Osteoblast (primary cell): ENCODE measurements around the gene ANKRD65. TPM values are rescaled to one million over a fixed set of nuclear protein-coding genes. Genes with fewer than 3 reads are reported as not detected.

Experiments
- DNase-seq: peaks from one replicate; pipeline ENCODE4 v3.0.0; 2011; ENCODE audit warnings: low spot score, mixed read lengths; ENCODE audit not compliant: insufficient read length; ENCODE audit errors: missing footprints
- H2AFZ ChIP-seq: 2 replicates; pipeline ENCODE4 v1.6.0; 2011; ENCODE audit warnings: mild to moderate bottlenecking, low read length
- H3K27ac ChIP-seq: 2 replicates; pipeline ENCODE4 v1.5.1; 2011; ENCODE audit warnings: mild to moderate bottlenecking, low read depth, low read length, moderate library complexity
- H3K27me3 ChIP-seq: 2 replicates; pipeline ENCODE4 v1.6.0; 2012; ENCODE audit warnings: mild to moderate bottlenecking, control low read depth, inconsistent platforms, low read length, moderate library complexity; ENCODE audit not compliant: insufficient read depth
- H3K36me3 ChIP-seq: 2 replicates; pipeline ENCODE4 v1.5.1; 2011; ENCODE audit warnings: mild to moderate bottlenecking, low read length, control low read depth, moderate library complexity; ENCODE audit not compliant: insufficient read depth
- H3K4me1 ChIP-seq: 2 replicates; pipeline ENCODE4 v1.5.1; 2011; ENCODE audit warnings: mild to moderate bottlenecking, low read length, control low read depth, moderate library complexity; ENCODE audit not compliant: insufficient read depth
- H3K4me2 ChIP-seq: 2 replicates; pipeline ENCODE4 v1.6.0; 2011; ENCODE audit warnings: mild to moderate bottlenecking, low read length; ENCODE audit not compliant: insufficient read depth
- H3K4me3 ChIP-seq: fragments of 200-600 bp; sonication (generic); 3 replicates; pipeline ENCODE4 v1.5.1; 2012; ENCODE audit warnings: mild to moderate bottlenecking, low read length, inconsistent platforms; ENCODE audit not compliant: insufficient read depth
- H3K79me2 ChIP-seq: 2 replicates; pipeline ENCODE4 v1.6.0; 2012; ENCODE audit warnings: mild to moderate bottlenecking, low read length, control low read depth, inconsistent platforms; ENCODE audit not compliant: insufficient read depth
- H3K9me3 ChIP-seq: 2 replicates; pipeline ENCODE4 v1.5.1; 2011; ENCODE audit warnings: low read depth, low read length, control low read depth
- H4K20me1 ChIP-seq: 2 replicates; pipeline ENCODE4 v1.6.0; 2012; ENCODE audit warnings: mild to moderate bottlenecking, low read length, control low read depth; ENCODE audit not compliant: insufficient read depth
- total RNA-seq: library from RNA; depleted of rRNA; stranded (reverse); fragments of >200 nt; gene quantifications from 2 replicates; pipeline ENCODE4 v1.2.3, GENCODE V29; 2012
- TF ChIP-seq, protein P1 (sequence below): IDR thresholded peaks from 2 replicates; pipeline ENCODE4 v1.5.1; 2011; ENCODE audit warnings: mild to moderate bottlenecking, low read depth, low read length, moderate library complexity; ENCODE audit errors: extremely low read depth

Gene ANKRD65
- total RNA-seq, 1 donor = 1.8 TPM

DNA sequence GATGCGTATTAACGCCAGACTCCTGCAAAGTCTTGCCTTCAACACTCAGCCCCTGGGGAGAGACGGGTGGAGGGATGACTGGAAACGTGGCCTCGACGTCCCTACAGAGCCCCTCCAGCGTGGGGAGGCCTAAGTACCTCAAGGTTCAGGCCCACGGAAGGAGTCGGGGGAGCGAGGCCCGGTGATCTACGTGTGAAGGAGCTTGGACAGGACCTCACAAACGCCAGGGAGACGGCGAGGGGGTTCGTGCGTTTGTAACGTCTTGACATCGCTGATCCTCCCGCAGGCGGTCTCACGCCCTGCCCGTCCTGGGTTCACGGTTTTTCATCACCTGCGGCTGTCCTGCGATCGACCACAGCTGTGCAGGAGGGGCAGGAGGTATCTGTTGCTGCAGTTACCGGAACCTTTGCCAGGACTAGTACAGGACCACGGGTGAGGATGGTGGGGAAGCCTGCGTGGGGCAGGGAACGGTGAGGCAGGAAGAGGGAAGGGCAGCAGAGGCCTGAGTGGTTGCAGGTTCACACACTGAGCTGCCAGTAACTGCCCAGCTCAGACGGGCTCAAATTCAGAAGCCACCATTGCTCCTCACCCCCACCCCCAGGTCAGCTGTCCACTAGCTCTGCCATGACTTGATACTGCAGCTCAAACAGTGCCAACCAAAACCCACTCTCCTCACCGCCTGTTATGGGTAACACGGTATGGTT is 21.1 kb downstream of the ANKRD65 start:
- peaks cover 82% of the 10 kb centered on the region for H3K79me2 ChIP-seq
- H3K36me3 ChIP-seq = peaks cover 58% of the 10 kb centered on the region
- peak overlapping the region; percentile 66 for H2AFZ ChIP-seq
- peaks cover 34% of the 10 kb centered on the region for H4K20me1 ChIP-seq
- TF ChIP-seq, protein P1, sequence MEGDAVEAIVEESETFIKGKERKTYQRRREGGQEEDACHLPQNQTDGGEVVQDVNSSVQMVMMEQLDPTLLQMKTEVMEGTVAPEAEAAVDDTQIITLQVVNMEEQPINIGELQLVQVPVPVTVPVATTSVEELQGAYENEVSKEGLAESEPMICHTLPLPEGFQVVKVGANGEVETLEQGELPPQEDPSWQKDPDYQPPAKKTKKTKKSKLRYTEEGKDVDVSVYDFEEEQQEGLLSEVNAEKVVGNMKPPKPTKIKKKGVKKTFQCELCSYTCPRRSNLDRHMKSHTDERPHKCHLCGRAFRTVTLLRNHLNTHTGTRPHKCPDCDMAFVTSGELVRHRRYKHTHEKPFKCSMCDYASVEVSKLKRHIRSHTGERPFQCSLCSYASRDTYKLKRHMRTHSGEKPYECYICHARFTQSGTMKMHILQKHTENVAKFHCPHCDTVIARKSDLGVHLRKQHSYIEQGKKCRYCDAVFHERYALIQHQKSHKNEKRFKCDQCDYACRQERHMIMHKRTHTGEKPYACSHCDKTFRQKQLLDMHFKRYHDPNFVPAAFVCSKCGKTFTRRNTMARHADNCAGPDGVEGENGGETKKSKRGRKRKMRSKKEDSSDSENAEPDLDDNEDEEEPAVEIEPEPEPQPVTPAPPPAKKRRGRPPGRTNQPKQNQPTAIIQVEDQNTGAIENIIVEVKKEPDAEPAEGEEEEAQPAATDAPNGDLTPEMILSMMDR = no peak
- H3K9me3 ChIP-seq = no peaks in the 10 kb centered on the region
- H3K27me3 ChIP-seq = no peaks in the 10 kb centered on the region
- H3K27ac ChIP-seq = peak overlapping the region; percentile 89
- peak; percentile 87 for DNase-seq
- peak overlapping the region; percentile 100 for H3K4me2 ChIP-seq
- H3K4me1 ChIP-seq = peaks cover 23% of the 10 kb centered on the region
- H3K4me3 ChIP-seq = peak overlapping the region; percentile 99

DNA sequence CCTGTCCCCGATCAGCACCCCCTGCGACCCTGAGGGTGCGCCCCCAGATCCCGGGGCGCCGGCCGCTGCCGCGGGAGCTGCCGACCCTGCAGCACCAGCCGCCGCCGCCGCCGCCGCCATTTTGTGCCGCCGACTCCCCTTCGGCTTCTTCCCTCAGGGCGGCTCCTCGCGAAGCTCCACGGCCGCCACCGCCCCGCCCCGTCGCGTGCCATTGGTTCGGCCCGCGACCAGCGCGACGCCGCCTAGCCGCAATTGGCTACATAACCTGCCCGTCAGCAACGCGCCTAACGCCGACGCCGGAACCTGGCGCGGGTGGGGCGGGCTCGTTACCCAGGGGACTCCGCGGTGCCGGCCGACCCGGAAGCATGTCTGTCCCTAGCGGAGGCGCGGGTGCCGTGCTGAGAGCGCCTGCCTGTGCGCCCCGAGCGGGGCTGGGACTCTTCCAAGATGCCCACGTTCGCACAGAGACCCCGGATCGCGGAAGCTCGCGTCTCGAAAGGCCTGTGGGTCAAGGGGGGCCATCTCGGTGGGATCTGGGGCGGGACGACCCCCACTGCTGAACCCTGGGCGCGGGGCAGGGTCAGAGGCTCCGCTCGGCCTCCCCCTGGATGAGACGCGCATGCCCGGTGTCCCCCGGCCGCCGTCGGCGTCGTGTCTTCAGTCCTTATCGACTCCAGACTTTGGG is 21.7 kb downstream of the ANKRD65 start, which contains the start of gene CCNL2:
TSS of gene CCNL2 (minus strand) at position 149 of the 685 bp plus-strand sequence. CDS start at position 120, 29 bp downstream.
- Histone ChIP-seq H2AFZ (peak within 1 kb of the TSS; percentile 88), H3K9me3 (no peaks in the 10 kb centered on the region), H3K4me1 (peaks cover 23% of the 10 kb centered on the region), H3K27me3 (no peaks in the 10 kb centered on the region), H3K27ac (peak within 1 kb of the TSS; percentile 89), H3K4me3 (peak within 1 kb of the TSS; percentile 99), H4K20me1 (peaks cover 35% of the 10 kb centered on the region), H3K36me3 (peaks cover 57% of the 10 kb centered on the region), H3K4me2 (peak within 1 kb of the TSS; percentile 100), H3K79me2 (peaks cover 78% of the 10 kb centered on the region)
- TF ChIP-seq, protein P1 = peak; percentile 43
- peak; percentile 100 for DNase-seq

DNA sequence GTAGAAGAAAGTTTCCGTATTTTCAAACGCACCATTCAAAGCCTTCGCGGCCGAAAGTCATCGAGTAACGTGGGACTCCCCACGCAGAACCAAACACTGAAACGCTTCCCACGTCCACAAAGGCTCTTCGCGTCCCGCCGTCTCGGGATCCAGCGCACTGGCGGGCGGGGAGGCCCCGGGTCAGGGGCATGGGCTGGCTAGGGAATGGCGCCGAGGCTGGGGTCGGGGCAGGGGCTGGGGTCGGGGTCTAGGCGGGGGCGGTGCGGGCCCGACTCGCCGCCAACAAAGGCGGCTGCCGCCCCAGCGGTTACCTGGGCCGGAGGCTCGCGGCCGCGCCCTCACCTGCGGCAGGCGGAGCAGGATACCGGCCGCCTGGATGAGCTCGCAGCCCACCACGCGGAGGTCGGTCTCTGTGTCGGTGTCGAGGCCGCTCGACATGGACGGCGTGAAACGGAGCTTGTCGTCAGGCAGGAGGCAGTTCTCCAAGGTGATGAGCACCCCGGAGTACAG is 22.3 kb downstream of the ANKRD65 start:
- Histone ChIP-seq H3K4me1 (peaks cover 22% of the 10 kb centered on the region), H4K20me1 (peaks cover 38% of the 10 kb centered on the region), H2AFZ (peak overlapping the region; percentile 88), H3K27ac (peak overlapping the region; percentile 80), H3K27me3 (no peaks in the 10 kb centered on the region), H3K4me2 (peak overlapping the region; percentile 97), H3K9me3 (no peaks in the 10 kb centered on the region), H3K4me3 (peak overlapping the region; percentile 99), H3K36me3 (peaks cover 59% of the 10 kb centered on the region), H3K79me2 (peaks cover 81% of the 10 kb centered on the region)
- TF ChIP-seq, protein P1 = no peak
- peak; percentile 77 for DNase-seq
